GM12878 (cell line): ENCODE measurements around the gene SPTBN2. TPM values are rescaled to one million over a fixed set of nuclear protein-coding genes. Genes with fewer than 3 reads are reported as not detected.
A peak's percentile ranks its signal among the peaks of the same experiment; 100 is the strongest.

Experiments
- ATAC-seq: fragments of 200-7000 bp; cut with Tn5 transposase; 3 replicates; pipeline ENCODE4 v1.9.1; 2020; ENCODE audit warnings: mild to moderate bottlenecking, moderate library complexity
- BruUV-seq: library from RNA; stranded (reverse); fragments of 400-500 nt; replicated peaks from 2 replicates; lab custom pipeline; 2021; lab: Mats Ljungman, UMichigan
- CTCF ChIA-PET: fragments of 300-600 bp; sonication (Branson Sonifier 250); formaldehyde crosslinking; extraction: SDS; loops from one replicate; lab custom pipeline; 2021; ENCODE audit warnings: inconsistent platforms; lab: Yijun Ruan, JAX
- POLR2A ChIA-PET: fragments of 350-600 bp; formaldehyde crosslinking; extraction: SDS; loops from one replicate; lab custom pipeline; 2021; ENCODE audit warnings: inconsistent platforms; lab: Charles Lee
- RAD21 ChIA-PET: fragments of 300-600 bp; sonication (Branson Sonifier 250); formaldehyde crosslinking; loops from one replicate; lab custom pipeline; 2023; ENCODE audit warnings: antibody characterized with exemption; ENCODE audit not compliant: unreplicated experiment; lab: Charles Lee
- SMC1A ChIA-PET: fragments of 300-600 bp; sonication (Branson Sonifier 250); formaldehyde crosslinking; loops from one replicate; lab custom pipeline; 2023; ENCODE audit not compliant: unreplicated experiment, uncharacterized antibody; lab: Charles Lee
- DNase-seq: peaks from one replicate; pipeline ENCODE4 v3.0.0-alpha.2; 2011; ENCODE audit warnings: low read depth, low spot score
- FAIRE-seq: peaks from 3 replicates; lab custom pipeline; 2011; peaks lifted over from hg19 to GRCh38; lab: Jason Lieb, UNC
- H2AFZ ChIP-seq: 2 replicates; pipeline ENCODE4 v1.6.0; 2011; ENCODE audit warnings: low read depth, low read length, control low read depth; ENCODE audit not compliant: control insufficient read depth
- H3K27ac ChIP-seq: 2 replicates; pipeline ENCODE4 v1.5.1; 2011; ENCODE audit warnings: control low read depth; ENCODE audit not compliant: control insufficient read depth, insufficient read depth
- H3K27me3 ChIP-seq, 2 experiments: replicated peaks in 1 of 2; 2 replicates each; pipeline versions ENCODE4 v1.6.0 to v1.6.1; 2011; ENCODE audit warnings: low read length in 1 of 2; ENCODE audit not compliant: control insufficient read depth in 2 of 2, insufficient read depth in 2 of 2
- H3K36me3 ChIP-seq, 2 experiments: 2 replicates each; pipeline ENCODE4 v1.5.1; 2011; ENCODE audit warnings: low read length in 1 of 2; ENCODE audit not compliant: control insufficient read depth in 2 of 2, insufficient read depth in 2 of 2
- H3K4me1 ChIP-seq: 2 replicates; pipeline ENCODE4 v1.6.1; 2011; ENCODE audit warnings: mild to moderate bottlenecking, low read length, moderate library complexity, mixed read lengths; ENCODE audit not compliant: control insufficient read depth, insufficient read depth
- H3K4me2 ChIP-seq: 2 replicates; pipeline ENCODE4 v1.6.0; 2011; ENCODE audit warnings: control low read depth; ENCODE audit not compliant: control insufficient read depth, insufficient read depth
- H3K4me3 ChIP-seq: fragments of 200-600 bp; sonication (generic); 2 replicates; pipeline ENCODE4 v1.5.1; 2016
- H3K79me2 ChIP-seq: 2 replicates; pipeline ENCODE4 v1.6.0; 2011; ENCODE audit warnings: low read length; ENCODE audit not compliant: control insufficient read depth, insufficient read depth
- H3K9ac ChIP-seq: 2 replicates; pipeline ENCODE4 v1.8.0; 2011; ENCODE audit warnings: low read length, control low read depth, mixed read lengths; ENCODE audit not compliant: control insufficient read depth, insufficient read depth
- H3K9me3 ChIP-seq: replicated peaks from 3 replicates; pipeline ENCODE4 v1.5.1; 2011; ENCODE audit warnings: mild to moderate bottlenecking, low read length; ENCODE audit not compliant: control insufficient read depth, insufficient read depth
- H4K20me1 ChIP-seq: 2 replicates; pipeline ENCODE4 v1.6.0; 2011; ENCODE audit not compliant: control insufficient read depth, insufficient read depth
- EZH2 ChIP-seq: IDR thresholded peaks from 2 replicates; pipeline ENCODE4 v1.6.1; 2012; ENCODE audit warnings: low read depth, mild to moderate bottlenecking, control low read depth, inconsistent platforms, low read length, borderline replicate concordance; ENCODE audit not compliant: control insufficient read depth
- MEF2B ChIP-seq: fragments of 450-650 bp; IDR thresholded peaks from 2 replicates; pipeline ENCODE4 v1.6.1; 2018; ENCODE audit warnings: mild to moderate bottlenecking, moderate library complexity; ENCODE audit not compliant: partially characterized antibody, poor library complexity, severe bottlenecking
- MXI1 ChIP-seq: fragments of 150-350 bp; IDR thresholded peaks from 2 replicates; pipeline ENCODE4 v1.6.1; 2011; ENCODE audit warnings: low read depth, mild to moderate bottlenecking, inconsistent platforms, low read length, improper control_type of control experiment
- NR2F1 ChIP-seq: fragments of 450-650 bp; conservative IDR thresholded peaks from 2 replicates; pipeline ENCODE4 v1.6.1; 2017; ENCODE audit warnings: mild to moderate bottlenecking
- SRF ChIP-seq, 2 experiments: IDR thresholded peaks; 2 replicates each; pipeline ENCODE4 v1.6.1; 2011; ENCODE audit warnings: low read depth in 2 of 2, low read length in 2 of 2, mild to moderate bottlenecking in 1 of 2, moderate library complexity in 1 of 2
- TARDBP ChIP-seq: IDR thresholded peaks from 2 replicates; pipeline ENCODE4 v1.6.1; 2016; ENCODE audit warnings: borderline replicate concordance
- TCF3 ChIP-seq: IDR thresholded peaks from 2 replicates; pipeline ENCODE4 v1.6.1; 2012; ENCODE audit warnings: low read depth, mild to moderate bottlenecking, low read length, borderline replicate concordance; ENCODE audit not compliant: insufficient read depth
- ZSCAN29 ChIP-seq: fragments of 450-650 bp; IDR thresholded peaks from 2 replicates; pipeline ENCODE4 v1.6.1; 2017; ENCODE audit warnings: mild to moderate bottlenecking, moderate library complexity
- WGBS: methylation state at CpG from one replicate; pipeline ENCODE4 v1.1.6; 2016; ENCODE audit warnings: low lambda C conversion rate; ENCODE audit not compliant: insufficient replicate concordance, insufficient coverage; ENCODE audit errors: missing lambda C conversion rate; 5-methylcytosine and 5-hydroxymethylcytosine counted together
- in situ Hi-C: fragments of 300-500 bp; cut with MboI; formaldehyde crosslinking; loops from 9 replicates; pipeline ENCODE4 v1.14.3; 2018; ENCODE audit warnings: mixed read lengths
- intact Hi-C: fragments of 100-400 bp; cut with micrococcal nuclease; formaldehyde crosslinking; loops from one replicate; pipeline ENCODE4 v1.14.2; 2022; ENCODE audit not compliant: unreplicated experiment
- polyA plus RNA-seq, 11 experiments: library from polyadenylated mRNA; depleted of rRNA in 4 of 11; unstranded in 6 of 11; stranded (reverse) in 5 of 11; fragments of >200 nt; fragmentation: Nextera tagmentation in 4 of 11; fragmentation: Illumina TruSeq in 1 of 11; extraction: Ambion mirVana in 4 of 11; extraction: Trizol in 1 of 11; gene quantifications; 1 replicate in 1 of 11; 2 replicates in 10 of 11; pipeline versions ENCODE4 v1.2.1 to v1.2.3, GENCODE V29; 2011 to 2016; ENCODE audit warnings: inconsistent platforms in 2 of 11, missing spikeins in 2 of 11, low read depth in 1 of 11
- total RNA-seq, 4 experiments: library from RNA; depleted of rRNA in 3 of 4; stranded (reverse); fragments of >200 nt in 3 of 4; fragmentation: Illumina TruSeq in 1 of 4; extraction: Trizol in 1 of 4; gene quantifications; 2 replicates each; pipeline versions ENCODE4 v1.2.1 to v1.2.3, GENCODE V29; 2013 to 2021
- TF ChIP-seq, protein P1 (sequence below): IDR thresholded peaks from 2 replicates; pipeline ENCODE4 v1.6.1; 2011; ENCODE audit warnings: low read depth, low read length, improper control_type of control experiment, borderline replicate concordance
- TF ChIP-seq, protein P2 (sequence below): fragments of 450-650 bp; formaldehyde crosslinking; IDR thresholded peaks from 2 replicates; pipeline ENCODE4 v1.4.0; 2020; ENCODE audit warnings: mild to moderate bottlenecking, moderate library complexity
- TF ChIP-seq, protein P3 (sequence below): IDR thresholded peaks from 2 replicates; pipeline ENCODE4 v1.6.1; 2012; ENCODE audit warnings: low read depth, low read length, improper control_type of control experiment
- TF ChIP-seq, protein P4 (sequence below): fragments of 450-650 bp; IDR thresholded peaks from 2 replicates; pipeline ENCODE4 v1.6.1; 2018; ENCODE audit warnings: borderline replicate concordance, mild to moderate bottlenecking; ENCODE audit not compliant: partially characterized antibody

Gene SPTBN2
- total and polyA plus RNA-seq, 10 of the 15 experiments (the other 5 are each of a cell fraction or from before 2014, with no cell fraction given) = 0.38 to 1.0 (median 0.69) TPM; not detected in 5

DNA sequence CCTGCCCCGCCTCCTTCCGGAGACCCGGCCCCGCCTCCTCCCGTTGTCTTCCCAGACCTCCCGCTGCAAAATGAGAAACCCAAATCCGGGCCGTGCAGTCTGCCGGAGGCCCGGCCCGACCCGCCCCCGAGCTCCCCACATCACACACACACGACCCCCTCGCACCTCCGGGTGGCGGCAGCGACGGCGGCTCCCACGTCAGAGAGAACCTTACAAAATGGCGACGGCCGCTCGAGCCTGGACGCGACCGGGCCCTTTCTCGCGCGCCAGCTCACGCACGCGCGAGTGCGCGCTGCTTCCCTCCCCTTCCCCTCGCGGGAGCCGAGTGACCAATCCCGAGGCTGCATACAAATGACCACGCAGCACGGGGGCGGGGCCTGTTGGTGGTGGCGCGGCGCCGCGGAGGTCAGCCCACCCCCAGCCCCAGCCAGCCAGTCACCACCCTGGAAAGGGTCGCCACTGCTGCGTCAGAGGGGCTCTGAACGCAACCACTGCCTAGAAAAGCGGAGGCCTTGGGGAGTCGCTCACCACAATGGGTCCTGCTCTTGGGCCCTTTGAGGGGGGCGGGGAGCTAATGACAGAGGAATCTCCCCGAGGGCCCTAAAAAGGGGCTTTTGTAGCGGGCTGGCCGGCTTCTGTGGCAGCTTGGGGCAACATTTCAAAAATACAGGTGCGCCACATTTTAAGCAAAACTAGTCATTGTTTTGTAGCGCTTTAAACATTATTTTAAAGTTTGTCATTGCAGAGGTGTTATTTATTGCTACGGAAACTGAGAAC, 51.2 kb downstream of the SPTBN2 start, which contains the start of gene RBM4B:
TSS of gene RBM4B (minus strand) at position 289 of the 777 bp plus-strand sequence. CDS start 808 bp downstream, outside the sequence.
- BruUV-seq = no TSS peak
- intact Hi-C loops = loop anchor here (1.0 to 10.0 kb wide), 7 partner anchors 61 to 269 kb away; partner anchors contain the start of genes ACTN3, CCDC87, CCS and DPP3
- H3K9ac ChIP-seq = peak within 1 kb of the TSS; percentile 78
- H3K9me3 ChIP-seq = no peaks in the 10 kb centered on the region
- H3K4me2 ChIP-seq = peak within 1 kb of the TSS; percentile 98
- FAIRE-seq = peak; percentile 75
- ATAC-seq = peak; percentile 96
- ChIA-PET POLR2A (interaction anchor here (0.6 to 3.2 kb wide), 23 partner anchors 9 to 292 kb away, joined by 3 to 26 read pairs (median 4); partner anchors contain the start of genes ACTN3, CCDC87, CCS and CTSF), SMC1A (interaction anchor here (0.7 to 4.2 kb wide), 37 partner anchors 10 to 332 kb away, joined by 3 to 74 read pairs (median 5); partner anchors contain the start of genes ACTN3, BRMS1, CCDC87 and CCS), RAD21 (interaction anchor here (0.7 to 4.0 kb wide), 46 partner anchors 8 to 491 kb away, joined by 3 to 74 read pairs (median 5); partner anchors contain the start of genes ACTN3, CCDC87, CCS and CTSF), CTCF (interaction anchor here (0.7 to 6.3 kb wide), 51 partner anchors 10 to 292 kb away, joined by 3 to 166 read pairs (median 5); partner anchors contain the start of genes ACTN3, BBS1, CCDC87 and CCS)
- in situ Hi-C loops = no loop called here
- H3K27me3 ChIP-seq = no peaks in the 10 kb centered on the region
- H3K79me2 ChIP-seq = peaks cover 24% of the 10 kb centered on the region
- H3K27ac ChIP-seq = peak within 1 kb of the TSS; percentile 89
- H3K36me3 ChIP-seq = no peaks in the 10 kb centered on the region
- peaks cover 9% of the 10 kb centered on the region for H3K4me1 ChIP-seq
- no peaks in the 10 kb centered on the region for H4K20me1 ChIP-seq
- peak; percentile 84 for DNase-seq
- WGBS = under 1% methylated on average over 53 of the region's 61 CpGs
- peak within 1 kb of the TSS; percentile 75 for H3K4me3 ChIP-seq
- H2AFZ ChIP-seq = peak within 1 kb of the TSS; percentile 89
- TF ChIP-seq, protein P1, sequence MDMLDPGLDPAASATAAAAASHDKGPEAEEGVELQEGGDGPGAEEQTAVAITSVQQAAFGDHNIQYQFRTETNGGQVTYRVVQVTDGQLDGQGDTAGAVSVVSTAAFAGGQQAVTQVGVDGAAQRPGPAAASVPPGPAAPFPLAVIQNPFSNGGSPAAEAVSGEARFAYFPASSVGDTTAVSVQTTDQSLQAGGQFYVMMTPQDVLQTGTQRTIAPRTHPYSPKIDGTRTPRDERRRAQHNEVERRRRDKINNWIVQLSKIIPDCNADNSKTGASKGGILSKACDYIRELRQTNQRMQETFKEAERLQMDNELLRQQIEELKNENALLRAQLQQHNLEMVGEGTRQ = no peak
- TF ChIP-seq MEF2B (peak; percentile 58), ZSCAN29 (no peak), TCF3 (0 out of 2 replicates have a peak, but pooled peaks have one; percentile 17), SRF (IDR thresholded peaks at IDR 0.05; ENCODE audit: low read depth in 2 of 2, low read length in 2 of 2) (no peak), EZH2 (no peak), NR2F1 (peak; percentile 74; the same call in 1 of the 2 replicates), MXI1 (peak; percentile 99), TARDBP (peak; percentile 60; the same call in 1 of the 2 replicates)
- TF ChIP-seq, protein P2, sequence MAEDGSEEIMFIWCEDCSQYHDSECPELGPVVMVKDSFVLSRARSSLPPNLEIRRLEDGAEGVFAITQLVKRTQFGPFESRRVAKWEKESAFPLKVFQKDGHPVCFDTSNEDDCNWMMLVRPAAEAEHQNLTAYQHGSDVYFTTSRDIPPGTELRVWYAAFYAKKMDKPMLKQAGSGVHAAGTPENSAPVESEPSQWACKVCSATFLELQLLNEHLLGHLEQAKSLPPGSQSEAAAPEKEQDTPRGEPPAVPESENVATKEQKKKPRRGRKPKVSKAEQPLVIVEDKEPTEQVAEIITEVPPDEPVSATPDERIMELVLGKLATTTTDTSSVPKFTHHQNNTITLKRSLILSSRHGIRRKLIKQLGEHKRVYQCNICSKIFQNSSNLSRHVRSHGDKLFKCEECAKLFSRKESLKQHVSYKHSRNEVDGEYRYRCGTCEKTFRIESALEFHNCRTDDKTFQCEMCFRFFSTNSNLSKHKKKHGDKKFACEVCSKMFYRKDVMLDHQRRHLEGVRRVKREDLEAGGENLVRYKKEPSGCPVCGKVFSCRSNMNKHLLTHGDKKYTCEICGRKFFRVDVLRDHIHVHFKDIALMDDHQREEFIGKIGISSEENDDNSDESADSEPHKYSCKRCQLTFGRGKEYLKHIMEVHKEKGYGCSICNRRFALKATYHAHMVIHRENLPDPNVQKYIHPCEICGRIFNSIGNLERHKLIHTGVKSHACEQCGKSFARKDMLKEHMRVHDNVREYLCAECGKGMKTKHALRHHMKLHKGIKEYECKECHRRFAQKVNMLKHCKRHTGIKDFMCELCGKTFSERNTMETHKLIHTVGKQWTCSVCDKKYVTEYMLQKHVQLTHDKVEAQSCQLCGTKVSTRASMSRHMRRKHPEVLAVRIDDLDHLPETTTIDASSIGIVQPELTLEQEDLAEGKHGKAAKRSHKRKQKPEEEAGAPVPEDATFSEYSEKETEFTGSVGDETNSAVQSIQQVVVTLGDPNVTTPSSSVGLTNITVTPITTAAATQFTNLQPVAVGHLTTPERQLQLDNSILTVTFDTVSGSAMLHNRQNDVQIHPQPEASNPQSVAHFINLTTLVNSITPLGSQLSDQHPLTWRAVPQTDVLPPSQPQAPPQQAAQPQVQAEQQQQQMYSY = no peak
- TF ChIP-seq, protein P3, sequence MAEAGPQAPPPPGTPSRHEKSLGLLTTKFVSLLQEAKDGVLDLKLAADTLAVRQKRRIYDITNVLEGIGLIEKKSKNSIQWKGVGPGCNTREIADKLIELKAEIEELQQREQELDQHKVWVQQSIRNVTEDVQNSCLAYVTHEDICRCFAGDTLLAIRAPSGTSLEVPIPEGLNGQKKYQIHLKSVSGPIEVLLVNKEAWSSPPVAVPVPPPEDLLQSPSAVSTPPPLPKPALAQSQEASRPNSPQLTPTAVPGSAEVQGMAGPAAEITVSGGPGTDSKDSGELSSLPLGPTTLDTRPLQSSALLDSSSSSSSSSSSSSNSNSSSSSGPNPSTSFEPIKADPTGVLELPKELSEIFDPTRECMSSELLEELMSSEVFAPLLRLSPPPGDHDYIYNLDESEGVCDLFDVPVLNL = peak; percentile 76
- TF ChIP-seq, protein P4, sequence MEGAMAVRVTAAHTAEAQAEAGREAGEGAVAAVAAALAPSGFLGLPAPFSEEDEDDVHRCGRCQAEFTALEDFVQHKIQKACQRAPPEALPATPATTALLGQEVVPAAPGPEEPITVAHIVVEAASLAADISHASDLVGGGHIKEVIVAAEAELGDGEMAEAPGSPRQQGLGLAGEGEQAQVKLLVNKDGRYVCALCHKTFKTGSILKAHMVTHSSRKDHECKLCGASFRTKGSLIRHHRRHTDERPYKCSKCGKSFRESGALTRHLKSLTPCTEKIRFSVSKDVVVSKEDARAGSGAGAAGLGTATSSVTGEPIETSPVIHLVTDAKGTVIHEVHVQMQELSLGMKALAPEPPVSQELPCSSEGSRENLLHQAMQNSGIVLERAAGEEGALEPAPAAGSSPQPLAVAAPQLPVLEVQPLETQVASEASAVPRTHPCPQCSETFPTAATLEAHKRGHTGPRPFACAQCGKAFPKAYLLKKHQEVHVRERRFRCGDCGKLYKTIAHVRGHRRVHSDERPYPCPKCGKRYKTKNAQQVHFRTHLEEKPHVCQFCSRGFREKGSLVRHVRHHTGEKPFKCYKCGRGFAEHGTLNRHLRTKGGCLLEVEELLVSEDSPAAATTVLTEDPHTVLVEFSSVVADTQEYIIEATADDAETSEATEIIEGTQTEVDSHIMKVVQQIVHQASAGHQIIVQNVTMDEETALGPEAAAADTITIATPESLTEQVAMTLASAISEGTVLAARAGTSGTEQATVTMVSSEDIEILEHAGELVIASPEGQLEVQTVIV = peak; percentile 11
